Measurements from ENCODE around the gene MRPS18A. TPM values are rescaled to one million over a fixed set of nuclear protein-coding genes. Genes with fewer than 3 reads are reported as not detected.
"Not testable (repeated sequence)": the region's sequence is repeated elsewhere in the genome, so short reads cannot be mapped to it uniquely, and the experiment has no call there.

MRPS18A gene
- total RNA-seq, 1 experiment from 2014 or later: 80.8 TPM

- peak; percentile 76 for DNase-seq (ENCODE audit: low read depth, low spot score)
- in situ Hi-C loops (cut with HindIII; ENCODE audit: low pct_unique_long_range_greater_than_20kb, low sequenced_read_pairs): no loop called here
Observed at GRCh38 chr6:43667245-43668150, 20.1 kb downstream of the MRPS18A start.

GRCh38 chr6:43666196-43666920, 21.2 kb downstream of the MRPS18A start:
- DNase-seq (ENCODE audit: low read depth, low spot score): no peak
- in situ Hi-C loops (cut with HindIII; ENCODE audit: low pct_unique_long_range_greater_than_20kb, low sequenced_read_pairs): no loop called here

DNA sequence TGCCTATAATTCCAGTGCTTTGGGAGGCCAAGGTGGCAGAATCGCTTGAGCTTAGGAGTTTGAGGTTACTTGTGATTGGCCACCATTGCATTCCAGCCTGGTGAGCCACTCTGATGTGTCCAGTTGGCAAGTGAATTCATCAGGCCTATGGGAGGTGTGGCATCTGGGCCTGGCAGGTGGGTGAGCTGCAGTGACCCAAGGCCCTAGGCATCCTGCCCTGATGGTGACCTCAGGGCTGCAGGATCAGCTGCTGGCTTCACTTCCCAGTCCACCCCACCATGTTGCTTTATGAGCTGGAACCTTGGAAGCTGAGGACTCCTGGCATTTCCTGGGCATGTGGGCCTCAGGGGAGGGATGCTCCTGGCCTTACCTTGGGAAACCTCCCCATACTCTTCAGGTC, 22.2 kb downstream of the MRPS18A start:
- DNase-seq (ENCODE audit: low read depth, low spot score): no peak
- in situ Hi-C loops (cut with HindIII; ENCODE audit: low pct_unique_long_range_greater_than_20kb, low sequenced_read_pairs): no loop called here

DNA sequence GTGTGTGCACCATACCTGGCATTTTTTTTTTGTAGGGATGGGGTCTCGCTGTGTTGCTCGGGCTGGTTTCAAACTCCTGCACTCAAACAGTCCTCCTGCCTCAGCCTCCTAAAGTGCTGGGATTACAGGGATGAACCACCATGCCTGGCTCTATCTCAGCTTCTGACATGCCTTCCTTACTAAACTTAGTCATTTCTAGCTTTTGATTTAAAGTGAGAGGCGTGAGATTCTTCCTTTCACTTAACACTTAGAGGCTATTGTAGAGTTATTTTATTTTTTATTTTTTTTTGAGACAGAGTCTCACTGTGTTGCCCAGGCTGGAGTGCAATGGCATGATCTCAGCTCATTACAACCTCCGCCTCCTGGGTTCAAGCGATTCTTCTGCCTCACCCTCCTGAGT, 24.6 kb downstream of the MRPS18A start:
- in situ Hi-C loops (cut with HindIII; ENCODE audit: low pct_unique_long_range_greater_than_20kb, low sequenced_read_pairs); DNase-seq (ENCODE audit: low read depth, low spot score): not testable (repeated sequence)

DNA sequence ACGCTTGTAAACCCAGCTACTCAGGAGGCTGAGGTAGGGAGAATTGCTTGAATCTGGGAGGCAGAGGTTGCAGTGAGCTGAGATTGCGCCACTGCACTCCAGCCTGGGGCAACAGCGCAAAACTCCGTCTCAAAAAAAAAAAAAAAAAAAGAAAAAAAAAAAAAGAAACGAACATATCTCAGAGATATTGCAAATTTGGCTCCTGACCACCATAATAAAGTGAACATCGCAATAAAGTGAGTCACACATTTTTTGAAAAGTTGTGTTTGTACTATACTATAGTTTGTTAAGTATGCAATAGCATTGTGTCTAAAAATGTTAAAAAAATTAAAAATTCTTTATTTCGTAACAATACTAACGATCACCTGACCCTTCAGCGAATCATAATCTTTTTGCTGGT, 29.4 kb downstream of the MRPS18A start:
- in situ Hi-C loops (cut with HindIII; ENCODE audit: low pct_unique_long_range_greater_than_20kb, low sequenced_read_pairs): no loop called here
- DNase-seq (ENCODE audit: low read depth, low spot score): no peak

DNA sequence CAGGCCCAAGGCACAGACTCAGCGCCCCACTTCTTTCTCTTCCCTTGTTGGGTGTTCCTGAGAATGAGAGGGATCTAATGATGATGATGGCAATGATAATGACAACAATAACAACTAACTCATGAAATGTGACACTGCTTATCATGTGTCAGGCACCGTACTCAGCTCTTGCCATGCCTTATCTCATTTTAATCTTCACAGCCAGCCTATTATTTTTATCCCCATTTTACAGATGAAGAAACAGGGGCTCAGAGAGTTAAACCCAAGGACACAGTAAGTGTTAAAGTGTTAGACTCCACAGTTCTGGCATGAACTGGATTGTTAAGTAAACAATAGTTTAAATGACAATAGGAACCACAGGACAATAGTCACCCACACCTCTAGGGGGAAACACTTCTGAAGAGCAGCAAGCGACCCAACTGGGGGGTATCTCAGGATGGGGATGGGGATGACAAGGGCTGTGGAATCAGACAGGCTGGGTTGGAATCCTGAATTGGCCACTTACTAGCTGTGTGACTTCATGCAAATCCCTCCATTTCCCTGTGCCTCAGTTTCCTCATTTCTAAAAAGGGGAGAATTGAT, 30.3 kb downstream of the MRPS18A start:
- in situ Hi-C loops (cut with HindIII; ENCODE audit: low pct_unique_long_range_greater_than_20kb, low sequenced_read_pairs): no loop called here
- no peak for DNase-seq (ENCODE audit: low read depth, low spot score)

DNA sequence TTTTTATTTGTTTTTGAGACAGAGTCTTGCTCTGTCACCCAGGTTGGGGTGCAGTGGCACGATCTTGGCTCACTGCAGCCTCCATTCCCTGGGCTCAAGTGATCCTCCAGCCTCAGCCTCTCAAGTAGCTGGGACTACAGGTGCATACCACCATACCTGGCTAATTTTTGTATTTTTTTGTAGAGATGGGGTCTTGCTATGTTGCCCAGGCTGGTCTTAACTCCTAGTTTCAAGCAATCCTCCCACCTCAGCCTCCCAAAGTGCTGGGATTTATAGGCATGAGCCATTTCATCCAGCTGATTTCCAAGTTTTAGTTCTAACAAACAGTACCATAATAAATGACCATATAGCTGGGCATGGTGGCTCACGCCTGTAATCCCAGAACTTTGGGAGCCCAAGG, 34.8 kb downstream of the MRPS18A start:
- DNase-seq (ENCODE audit: low read depth, low spot score); in situ Hi-C loops (cut with HindIII; ENCODE audit: low pct_unique_long_range_greater_than_20kb, low sequenced_read_pairs): not testable (repeated sequence)

DNA sequence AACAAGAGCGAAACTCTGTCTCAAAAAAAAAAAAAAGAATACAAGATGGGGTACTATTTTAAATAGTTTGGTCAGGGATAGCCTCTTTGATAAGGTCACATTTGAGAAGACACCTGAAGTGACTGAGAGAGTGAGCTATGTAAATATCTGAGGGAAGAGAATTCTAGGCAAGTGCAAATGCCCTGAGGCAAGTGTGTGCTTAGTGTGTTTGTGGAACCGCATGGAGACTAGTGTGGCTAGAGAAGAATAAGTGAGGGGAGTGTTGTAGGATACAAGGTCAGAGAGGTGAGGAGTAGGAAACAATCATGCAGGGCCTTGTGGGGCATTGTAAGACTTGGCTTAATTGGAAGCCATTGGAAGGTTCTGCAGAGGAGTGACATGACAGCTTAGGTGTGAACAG, 39.3 kb downstream of the MRPS18A start:
- in situ Hi-C loops (cut with HindIII; ENCODE audit: low pct_unique_long_range_greater_than_20kb, low sequenced_read_pairs): no loop called here
- DNase-seq (ENCODE audit: low read depth, low spot score): no peak

- in situ Hi-C loops (cut with HindIII; ENCODE audit: low pct_unique_long_range_greater_than_20kb, low sequenced_read_pairs): no loop called here
- DNase-seq (ENCODE audit: low read depth, low spot score): no peak
Observed at GRCh38 chr6:43647613-43648012, 40.0 kb downstream of the MRPS18A start.

DNA sequence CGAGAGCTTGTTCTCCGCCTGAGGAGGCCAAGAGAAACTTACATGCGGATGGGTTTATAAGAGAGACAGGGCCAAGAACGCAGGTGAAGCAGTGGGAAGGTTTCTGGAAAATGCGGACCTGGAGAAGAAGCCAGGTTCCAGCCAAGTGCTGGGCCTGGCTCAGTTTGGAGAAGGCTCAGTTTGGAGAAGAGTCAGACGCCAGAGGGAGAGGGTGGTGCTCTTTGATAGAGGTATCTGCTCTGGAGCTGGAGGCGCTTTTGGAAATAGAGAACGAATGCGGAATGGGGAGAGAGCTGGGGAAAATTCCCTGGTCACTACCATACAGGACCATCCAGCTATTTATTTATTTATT, 42.0 kb downstream of the MRPS18A start:
- in situ Hi-C loops (cut with HindIII; ENCODE audit: low pct_unique_long_range_greater_than_20kb, low sequenced_read_pairs): no loop called here

DNA sequence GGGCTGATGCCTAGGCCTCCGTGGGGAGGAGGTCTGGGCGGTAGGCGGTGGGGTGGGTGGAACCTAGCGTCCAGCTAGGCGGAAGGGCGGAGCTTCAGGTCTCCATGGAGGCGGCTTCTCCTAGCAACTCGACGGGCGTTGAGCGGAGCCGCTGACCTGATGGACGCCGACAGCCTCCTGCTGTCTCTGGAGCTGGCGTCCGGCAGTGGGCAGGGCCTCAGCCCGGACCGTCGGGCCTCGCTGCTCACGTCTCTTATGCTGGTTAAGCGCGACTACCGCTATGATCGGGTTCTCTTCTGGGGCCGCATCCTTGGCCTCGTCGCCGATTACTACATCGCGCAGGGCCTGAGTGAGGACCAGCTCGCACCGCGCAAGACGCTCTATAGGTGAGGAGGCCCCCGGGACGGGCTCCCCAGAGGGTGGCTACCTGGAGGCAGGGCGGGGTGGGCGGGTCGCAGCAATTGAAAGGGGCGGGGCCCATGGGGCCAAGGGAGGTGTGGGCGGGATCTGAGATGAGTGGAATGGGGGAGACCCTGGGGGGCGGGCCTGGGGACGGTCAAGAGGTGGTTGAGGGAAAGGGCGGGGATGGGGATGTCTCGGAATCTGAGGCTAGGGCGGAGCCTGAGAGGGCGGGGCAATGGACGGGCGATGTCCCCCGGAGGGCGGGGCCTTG, 42.5 kb downstream of the MRPS18A start, which contains the start of gene RSPH9:
Gene RSPH9, plus strand, starts transcription at position 97 of the 673 bp plus-strand sequence. Its CDS starts 63 bp downstream, at position 160.
- peak; percentile 89 for DNase-seq (ENCODE audit: low read depth, low spot score)
- in situ Hi-C loops (cut with HindIII; ENCODE audit: low pct_unique_long_range_greater_than_20kb, low sequenced_read_pairs): no loop called here

More for the DNA sequence above, 42.0 kb downstream of the MRPS18A start:
- DNase-seq (ENCODE audit: low read depth, low spot score): no peak

GRCh38 chr6:43639984-43640800, 47.4 kb downstream of the MRPS18A start:
- in situ Hi-C loops (cut with HindIII; ENCODE audit: low pct_unique_long_range_greater_than_20kb, low sequenced_read_pairs): no loop called here
- DNase-seq (ENCODE audit: low read depth, low spot score): peak; percentile 98

GRCh38 chr6:43636308-43636659, 51.3 kb downstream of the MRPS18A start:
- no peak for DNase-seq (ENCODE audit: low read depth, low spot score)
- in situ Hi-C loops (cut with HindIII; ENCODE audit: low pct_unique_long_range_greater_than_20kb, low sequenced_read_pairs): no loop called here

DNA sequence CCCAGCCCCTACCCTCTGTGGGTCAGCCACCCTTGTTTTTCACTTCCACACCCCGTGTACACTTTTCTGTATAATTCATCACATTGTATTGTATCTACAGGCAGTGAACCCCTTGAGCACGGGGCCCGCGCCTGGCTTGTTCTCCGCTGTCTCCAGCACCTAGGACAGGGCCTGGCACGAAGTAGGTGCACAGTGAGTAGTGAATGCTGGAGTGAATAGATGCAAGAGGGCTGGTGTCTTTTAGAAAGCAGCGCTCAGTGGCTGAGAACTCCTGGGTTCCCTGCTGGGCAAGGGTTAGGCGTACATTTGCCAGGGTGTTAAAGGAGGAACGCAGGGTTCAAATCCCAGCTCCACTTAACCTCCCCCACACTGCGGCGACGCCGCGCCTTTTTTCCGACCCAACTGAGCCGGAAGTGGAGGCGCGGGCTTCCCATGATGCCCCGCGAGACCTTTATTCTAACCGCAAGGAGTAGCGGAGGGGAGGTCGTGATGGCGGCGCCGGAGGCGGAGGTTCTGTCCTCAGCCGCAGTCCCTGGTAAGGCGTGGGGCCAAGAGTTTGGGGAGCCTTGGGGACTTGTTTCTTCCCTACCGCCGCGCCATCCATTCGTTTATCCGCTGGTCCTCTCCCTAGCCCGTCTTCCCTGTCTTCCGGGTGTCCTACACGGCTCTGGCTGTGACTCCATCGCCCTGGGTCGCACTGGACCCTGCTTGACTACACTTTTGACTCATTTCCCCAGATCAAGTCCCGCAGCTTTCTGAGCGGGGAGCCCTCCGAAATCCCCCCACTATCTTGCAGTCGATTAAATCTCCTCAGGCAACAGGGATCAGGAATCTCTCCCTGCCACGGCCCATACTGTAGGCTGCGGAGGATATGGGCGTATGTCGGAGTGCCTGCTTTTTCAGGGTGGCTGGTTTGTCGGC, 51.9 kb downstream of the MRPS18A start, which contains the start of gene MAD2L1BP:
Gene MAD2L1BP, plus strand, starts transcription at position 454 of the 921 bp plus-strand sequence. Its CDS starts 36 bp downstream, at position 490.
- in situ Hi-C loops (cut with HindIII; ENCODE audit: low pct_unique_long_range_greater_than_20kb, low sequenced_read_pairs): no loop called here
- DNase-seq (ENCODE audit: low read depth, low spot score): peak; percentile 82

- in situ Hi-C loops (cut with HindIII; ENCODE audit: low pct_unique_long_range_greater_than_20kb, low sequenced_read_pairs): no loop called here
- DNase-seq (ENCODE audit: low read depth, low spot score): no peak
Observed at GRCh38 chr6:43634702-43635303, 52.8 kb downstream of the MRPS18A start.

DNA sequence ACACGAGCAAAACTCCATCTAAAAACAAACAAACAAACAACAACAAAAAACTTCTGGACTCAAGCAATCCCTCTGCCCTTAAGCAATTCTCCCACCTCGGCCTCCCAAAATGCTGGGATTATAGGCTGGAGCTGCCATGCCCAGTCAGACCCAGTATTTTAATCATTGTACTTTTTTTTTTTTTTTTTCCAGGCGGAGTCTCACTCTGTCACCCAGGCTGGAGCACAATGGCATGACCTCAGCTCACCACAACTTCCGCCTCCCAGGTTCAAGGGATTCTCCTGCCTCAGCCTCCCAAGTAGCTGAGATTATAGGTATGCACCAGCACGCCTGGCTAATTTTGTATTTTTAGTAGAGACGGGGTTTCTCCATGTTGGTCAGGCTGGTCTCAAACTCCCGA, 54.6 kb downstream of the MRPS18A start:
- DNase-seq (ENCODE audit: low read depth, low spot score): not testable (repeated sequence)

More for the DNA sequence above, 54.6 kb downstream of the MRPS18A start:
- in situ Hi-C loops (cut with HindIII; ENCODE audit: low pct_unique_long_range_greater_than_20kb, low sequenced_read_pairs): not testable (repeated sequence)
